ENCODE results near the gene NT5DC2.
"Not testable (repeated sequence)": the region's sequence is repeated elsewhere in the genome, so short reads cannot be mapped to it uniquely, and the experiment has no call there.

Gene NT5DC2

GRCh38 chr3:52537165-52537620 lies 3.5 kb upstream of the NT5DC2 start:
- no peak for DNase-seq (ENCODE audit: low read depth)

GRCh38 chr3:52536369-52537164 lies 2.9 kb upstream of the NT5DC2 start, which contains the start of gene UQCC5:
Gene UQCC5 (plus strand): TSS chr3:52536605. CDS start chr3:52536756, 151 bp downstream.
- DNase-seq (ENCODE audit: low read depth) = peak; percentile 97

GRCh38 chr3:52536112-52536368 lies 2.4 kb upstream of the NT5DC2 start:
- no peak for DNase-seq (ENCODE audit: low read depth)

GRCh38 chr3:52535411-52536111 lies 1.9 kb upstream of the NT5DC2 start:
- no peak for DNase-seq (ENCODE audit: low read depth)

GRCh38 chr3:52534281-52535183 lies 875 bp upstream of the NT5DC2 start:
- peak; percentile 36 for DNase-seq (ENCODE audit: low read depth)

DNA sequence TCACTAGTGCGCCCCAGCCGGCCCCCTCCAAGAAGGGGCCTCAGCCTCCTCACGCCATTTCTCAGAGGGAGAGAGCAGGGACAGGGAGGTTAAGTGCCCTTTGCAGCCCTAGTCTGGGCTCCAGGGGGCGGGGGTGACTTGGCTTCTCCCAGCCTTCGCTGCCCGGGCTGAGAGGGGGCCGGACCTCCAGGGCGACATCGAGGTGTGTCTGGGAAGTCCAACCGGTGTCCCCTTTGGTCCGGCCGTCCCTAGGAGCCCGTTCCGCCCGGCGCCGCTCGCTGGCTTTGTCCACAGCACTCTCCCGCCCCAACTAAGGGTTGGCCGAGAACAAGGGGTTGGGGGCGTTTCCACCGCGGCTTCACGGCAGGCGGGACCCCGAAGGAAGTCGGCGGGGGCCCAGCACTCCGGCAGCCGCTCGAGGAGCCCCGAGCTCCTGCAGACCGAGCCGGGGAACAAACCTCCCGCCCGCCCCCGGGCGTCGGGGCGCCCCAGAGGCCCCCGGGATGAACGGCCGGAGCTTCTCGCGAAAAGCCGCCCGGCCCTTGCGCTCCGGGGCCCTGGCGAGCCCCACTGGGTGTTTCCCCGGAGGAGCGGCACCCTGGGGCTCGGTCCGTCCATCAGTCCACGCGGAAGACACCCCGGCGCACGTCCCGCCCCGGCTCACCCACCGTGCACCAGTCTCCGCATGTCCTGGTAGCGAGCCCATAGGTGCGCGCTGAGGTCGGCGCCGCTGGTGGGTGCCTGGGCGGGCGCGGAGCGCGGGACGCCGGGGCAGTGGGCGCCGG lies 627 bp downstream of the NT5DC2 start:
- no peak for DNase-seq (ENCODE audit: low read depth)

DNA sequence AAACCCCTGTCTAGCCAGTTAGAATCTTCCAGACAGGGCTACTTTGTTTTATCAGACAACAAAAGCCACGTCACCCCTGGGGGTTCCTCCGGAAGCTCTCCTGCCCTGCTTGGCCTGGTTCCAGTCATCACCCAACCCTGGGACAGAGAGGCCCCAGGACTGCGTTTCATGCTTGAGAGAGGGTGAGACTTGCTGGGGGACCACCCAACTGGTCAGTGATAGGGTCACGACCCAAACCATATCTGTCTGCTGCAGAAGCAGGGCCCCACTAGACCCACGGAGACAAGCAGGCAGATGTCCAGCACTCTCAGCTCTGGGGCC lies 1.2 kb downstream of the NT5DC2 start:
- DNase-seq (ENCODE audit: low read depth) = peak; percentile 76

- DNase-seq (ENCODE audit: low read depth) = peak; percentile 17
Measured at GRCh38 chr3:52531860-52532516, 1.7 kb downstream of the NT5DC2 start.

DNA sequence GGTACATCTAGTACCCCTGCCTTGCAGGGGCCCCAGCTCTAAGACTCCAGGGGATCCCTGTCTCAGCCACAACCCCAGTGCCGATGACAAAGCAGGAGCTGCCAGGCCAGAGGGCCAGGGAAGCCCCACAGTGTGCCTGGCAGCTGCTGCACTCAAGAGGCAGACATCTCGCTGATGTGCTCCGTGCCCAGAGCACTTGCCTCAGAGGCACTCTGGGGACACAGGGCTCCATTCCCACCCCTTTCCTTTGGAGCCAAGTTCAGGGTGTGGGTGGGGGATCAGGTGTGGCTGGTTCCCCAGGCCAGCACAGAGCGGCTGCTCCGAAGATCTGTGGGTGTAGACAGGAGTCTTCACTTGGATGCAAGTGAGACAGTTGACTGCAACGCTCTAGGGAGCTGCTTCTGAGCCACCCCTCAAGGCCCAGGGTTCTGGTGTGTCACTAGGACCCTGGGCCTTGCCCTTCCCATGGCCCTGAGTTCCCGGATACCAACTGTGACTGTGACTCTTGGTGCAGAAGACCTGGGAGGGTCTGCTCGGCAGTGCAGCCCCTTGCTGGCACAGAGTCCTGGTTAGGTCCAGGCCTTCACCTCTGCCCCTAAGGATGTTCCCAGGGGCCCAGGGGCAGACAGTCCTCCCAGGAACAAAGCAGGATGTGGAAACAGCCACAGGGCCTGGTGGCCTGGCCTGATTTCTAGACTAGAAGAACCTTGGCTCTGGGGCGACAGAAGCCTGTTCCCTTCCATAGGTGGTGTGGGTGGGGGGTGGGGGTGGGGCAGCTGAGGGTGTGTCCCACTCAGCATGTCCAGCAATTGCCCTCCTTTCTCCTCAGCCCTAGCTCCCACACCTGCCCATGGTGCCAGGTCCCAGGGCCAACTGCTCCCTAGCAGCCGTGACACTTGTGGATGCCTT lies 2.5 kb downstream of the NT5DC2 start:
- DNase-seq (ENCODE audit: low read depth) = no peak

GRCh38 chr3:52529376-52530333 lies 4.0 kb downstream of the NT5DC2 start:
- peak; percentile 63 for DNase-seq (ENCODE audit: low read depth)

DNA sequence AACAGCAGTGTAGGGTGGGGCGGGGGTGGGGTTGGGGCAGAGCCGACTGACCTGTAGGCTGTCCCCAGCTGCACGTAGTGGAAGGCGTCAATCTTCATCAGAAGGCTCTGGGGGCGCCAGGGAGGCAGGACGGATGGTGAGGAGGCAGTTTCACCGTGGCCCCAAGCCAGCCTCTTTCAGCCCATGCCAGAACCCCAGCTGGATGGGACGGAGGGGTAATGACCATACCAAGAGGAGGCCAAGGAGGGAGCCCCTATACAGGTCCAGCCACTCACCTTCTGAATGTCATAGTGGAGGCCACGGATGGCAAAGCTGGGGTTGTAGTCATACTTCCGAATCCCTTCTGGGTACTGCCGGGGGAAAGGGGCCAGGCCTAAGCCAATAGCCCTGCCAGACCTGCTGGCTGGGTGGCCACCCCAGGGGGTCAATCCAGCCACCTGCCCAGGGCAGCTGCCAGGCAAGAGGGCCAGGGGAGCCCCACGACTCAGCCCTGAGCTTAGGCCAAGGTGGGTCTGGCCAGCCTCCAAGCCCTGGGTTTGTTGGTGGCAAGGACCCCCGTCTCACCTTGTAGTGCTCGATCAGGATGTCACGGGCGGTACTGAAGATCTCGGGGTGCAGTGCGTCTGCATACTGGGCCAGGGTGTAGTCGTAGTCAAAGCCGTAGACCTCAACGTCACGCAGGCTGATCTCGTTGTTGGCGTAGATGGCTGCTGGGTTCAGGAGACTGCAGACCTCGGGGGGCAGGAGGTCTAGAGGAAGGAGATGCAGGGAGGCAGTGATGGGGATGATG lies 4.9 kb downstream of the NT5DC2 start:
- no peak for DNase-seq (ENCODE audit: low read depth)

GRCh38 chr3:52527732-52528585 lies 5.7 kb downstream of the NT5DC2 start:
- no peak for DNase-seq (ENCODE audit: low read depth)

- peak; percentile 59 for DNase-seq (ENCODE audit: low read depth)
Measured at GRCh38 chr3:52527039-52527731, 6.5 kb downstream of the NT5DC2 start.

DNA sequence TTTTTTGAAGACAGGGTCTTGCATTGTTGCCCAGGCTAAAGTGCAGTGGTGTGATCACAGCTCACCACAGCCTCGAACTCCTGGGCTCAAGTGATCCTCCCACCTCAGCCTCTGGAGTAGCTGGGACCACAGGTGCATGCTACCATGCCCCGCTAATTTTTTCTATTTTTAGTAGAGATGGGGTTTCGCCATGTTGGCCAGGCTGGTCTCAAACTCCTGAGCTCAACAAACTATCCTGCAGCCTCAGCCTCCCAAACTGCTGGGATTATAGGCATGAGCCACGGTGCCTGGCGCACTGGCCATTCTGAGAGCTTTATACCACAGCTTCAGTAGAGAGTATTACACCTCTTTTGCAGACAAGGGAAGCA lies 7.0 kb downstream of the NT5DC2 start:
- not testable (repeated sequence) for DNase-seq (ENCODE audit: low read depth)

DNA sequence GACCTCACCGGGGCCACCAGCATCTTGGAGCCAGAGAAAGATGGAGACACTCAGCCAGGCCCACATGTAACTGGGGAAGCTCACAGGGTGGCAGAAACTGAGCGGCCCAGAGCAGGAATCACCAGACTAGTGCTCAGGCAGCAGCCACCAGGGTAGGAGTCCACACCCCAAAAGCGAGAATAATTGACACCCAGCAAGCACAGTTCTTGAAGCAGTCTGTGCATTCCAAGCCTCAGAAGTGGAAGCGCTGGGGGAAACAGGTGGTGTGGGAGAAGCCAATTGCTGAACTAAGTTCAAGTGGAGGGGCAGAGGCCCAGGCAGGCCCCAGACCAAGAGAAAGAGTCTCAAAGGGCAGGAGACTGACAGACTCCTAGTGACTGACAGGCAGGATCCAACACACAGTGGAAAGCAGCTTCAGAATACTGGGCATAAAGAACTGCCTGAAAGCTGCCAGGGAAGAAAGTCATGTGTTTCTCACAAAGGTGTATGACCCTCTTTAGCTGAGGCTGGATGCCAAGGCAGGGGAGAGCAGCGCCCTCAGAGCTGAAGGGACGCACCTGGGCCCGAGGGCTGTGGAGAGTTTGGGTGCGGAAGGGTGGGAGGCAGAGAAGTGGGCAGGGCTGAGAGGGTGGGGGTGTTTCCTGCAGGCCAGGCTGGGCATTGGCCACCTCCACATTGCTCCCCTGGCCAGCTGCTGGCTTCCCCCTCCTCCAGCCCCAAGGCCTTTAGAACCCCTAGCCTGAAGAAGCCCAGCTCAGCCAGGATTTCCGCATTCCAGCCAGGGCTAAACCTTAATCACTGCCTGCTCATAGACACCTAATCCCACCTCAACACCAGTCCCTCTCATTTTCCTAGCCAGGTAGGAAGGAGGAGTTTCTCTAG lies 7.7 kb downstream of the NT5DC2 start:
- DNase-seq (ENCODE audit: low read depth) = no peak

All from amniotic epithelial cell (primary cell).